ENCODE results near the gene PNPLA3. TPM values are rescaled to one million over a fixed set of nuclear protein-coding genes. Genes with fewer than 3 reads are reported as not detected.

The PNPLA3 gene
- total RNA-seq, 1 donor from 2014 or later: 2.5 TPM

DNA sequence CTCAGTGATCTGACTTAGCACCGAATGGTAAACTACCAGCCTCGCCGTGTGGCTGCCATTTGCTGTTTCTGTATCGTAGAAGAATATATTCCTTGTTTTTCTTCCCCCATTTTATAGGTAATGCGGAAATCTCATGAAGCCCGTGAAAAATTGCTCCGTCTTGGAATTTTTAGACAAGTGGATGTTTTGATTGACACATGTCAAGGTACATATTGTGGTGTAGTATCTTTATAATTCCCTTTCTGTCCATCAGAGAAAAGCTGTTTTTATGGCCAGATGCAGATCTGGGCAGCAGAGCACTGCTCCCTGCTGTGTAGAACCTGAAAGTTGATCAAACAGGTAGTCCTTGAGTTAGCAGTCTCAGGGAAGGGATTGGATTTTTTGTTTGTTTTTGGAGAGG lies 45.0 kb downstream of the PNPLA3 start:
- TF ChIP-seq, protein P1, sequence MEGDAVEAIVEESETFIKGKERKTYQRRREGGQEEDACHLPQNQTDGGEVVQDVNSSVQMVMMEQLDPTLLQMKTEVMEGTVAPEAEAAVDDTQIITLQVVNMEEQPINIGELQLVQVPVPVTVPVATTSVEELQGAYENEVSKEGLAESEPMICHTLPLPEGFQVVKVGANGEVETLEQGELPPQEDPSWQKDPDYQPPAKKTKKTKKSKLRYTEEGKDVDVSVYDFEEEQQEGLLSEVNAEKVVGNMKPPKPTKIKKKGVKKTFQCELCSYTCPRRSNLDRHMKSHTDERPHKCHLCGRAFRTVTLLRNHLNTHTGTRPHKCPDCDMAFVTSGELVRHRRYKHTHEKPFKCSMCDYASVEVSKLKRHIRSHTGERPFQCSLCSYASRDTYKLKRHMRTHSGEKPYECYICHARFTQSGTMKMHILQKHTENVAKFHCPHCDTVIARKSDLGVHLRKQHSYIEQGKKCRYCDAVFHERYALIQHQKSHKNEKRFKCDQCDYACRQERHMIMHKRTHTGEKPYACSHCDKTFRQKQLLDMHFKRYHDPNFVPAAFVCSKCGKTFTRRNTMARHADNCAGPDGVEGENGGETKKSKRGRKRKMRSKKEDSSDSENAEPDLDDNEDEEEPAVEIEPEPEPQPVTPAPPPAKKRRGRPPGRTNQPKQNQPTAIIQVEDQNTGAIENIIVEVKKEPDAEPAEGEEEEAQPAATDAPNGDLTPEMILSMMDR (IDR thresholded peaks at IDR 0.05): no peak
- DNase-seq (ENCODE audit: low spot score): no peak
- Mint-ChIP-seq H3K9me3 (ENCODE audit: low read depth) (no peaks in the 10 kb centered on the region), H3K4me3 (ENCODE audit: unreplicated experiment) (no peak overlapping the region), H3K4me1 (ENCODE audit: low read depth) (no peaks in the 10 kb centered on the region), H3K36me3 (ENCODE audit: low read depth) (peaks cover 47% of the 10 kb centered on the region), H3K27ac (ENCODE audit: unreplicated experiment) (no peak overlapping the region), H3K27me3 (ENCODE audit: low read depth) (no peaks in the 10 kb centered on the region)

DNA sequence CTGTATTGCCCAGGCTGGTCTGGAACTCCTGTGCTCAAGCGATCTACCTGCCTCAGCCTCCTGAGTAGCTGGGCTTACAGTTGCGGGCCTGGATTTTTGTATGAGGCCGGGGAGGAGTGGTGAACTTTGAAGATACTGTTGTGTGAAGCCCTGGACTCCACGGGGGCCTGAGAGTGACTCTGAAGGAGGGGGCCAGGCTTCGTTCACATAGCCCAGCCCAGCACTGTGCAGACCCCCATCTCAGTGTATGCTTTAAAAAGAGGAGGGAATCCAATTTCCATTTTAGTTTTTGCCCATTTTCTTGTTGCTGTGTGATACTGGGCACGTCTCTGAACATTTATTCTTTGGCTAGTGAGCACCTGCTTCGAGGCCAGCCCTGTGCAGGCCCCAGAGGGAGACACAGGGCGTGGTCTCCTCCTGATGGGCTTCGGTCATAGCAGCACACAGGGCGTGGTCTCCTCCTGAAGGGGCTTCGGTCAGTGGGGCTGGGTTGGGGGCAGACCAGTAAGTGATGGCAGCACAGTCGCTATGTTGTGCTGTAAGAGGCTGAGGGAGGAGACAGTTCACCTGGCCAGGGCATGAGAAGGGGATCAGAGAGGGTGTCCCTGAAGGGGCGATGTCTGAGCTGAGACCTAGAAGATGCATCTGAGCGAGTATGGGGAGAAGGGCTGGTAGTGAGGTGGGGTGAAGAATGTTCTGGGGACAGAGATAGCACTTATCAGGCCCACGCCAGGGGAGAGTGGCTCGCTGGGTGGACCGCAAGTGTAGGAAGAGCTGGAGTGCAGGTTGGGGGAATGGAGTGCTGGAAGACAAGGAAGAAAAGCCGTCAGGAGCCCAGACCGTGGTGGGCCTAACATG lies 45.6 kb downstream of the PNPLA3 start:
- H3K4me1 Mint-ChIP-seq (ENCODE audit: low read depth): no peaks in the 10 kb centered on the region
- H3K36me3 Mint-ChIP-seq (ENCODE audit: low read depth): peaks cover 48% of the 10 kb centered on the region
- no peak for DNase-seq (ENCODE audit: low spot score)
- no peaks in the 10 kb centered on the region for H3K27me3 Mint-ChIP-seq (ENCODE audit: low read depth)
- no peaks in the 10 kb centered on the region for H3K9me3 Mint-ChIP-seq (ENCODE audit: low read depth)
- TF ChIP-seq, protein P1 (IDR thresholded peaks at IDR 0.05): no peak
- no peak overlapping the region for H3K4me3 Mint-ChIP-seq (ENCODE audit: unreplicated experiment)
- H3K27ac Mint-ChIP-seq (ENCODE audit: unreplicated experiment): no peak overlapping the region

DNA sequence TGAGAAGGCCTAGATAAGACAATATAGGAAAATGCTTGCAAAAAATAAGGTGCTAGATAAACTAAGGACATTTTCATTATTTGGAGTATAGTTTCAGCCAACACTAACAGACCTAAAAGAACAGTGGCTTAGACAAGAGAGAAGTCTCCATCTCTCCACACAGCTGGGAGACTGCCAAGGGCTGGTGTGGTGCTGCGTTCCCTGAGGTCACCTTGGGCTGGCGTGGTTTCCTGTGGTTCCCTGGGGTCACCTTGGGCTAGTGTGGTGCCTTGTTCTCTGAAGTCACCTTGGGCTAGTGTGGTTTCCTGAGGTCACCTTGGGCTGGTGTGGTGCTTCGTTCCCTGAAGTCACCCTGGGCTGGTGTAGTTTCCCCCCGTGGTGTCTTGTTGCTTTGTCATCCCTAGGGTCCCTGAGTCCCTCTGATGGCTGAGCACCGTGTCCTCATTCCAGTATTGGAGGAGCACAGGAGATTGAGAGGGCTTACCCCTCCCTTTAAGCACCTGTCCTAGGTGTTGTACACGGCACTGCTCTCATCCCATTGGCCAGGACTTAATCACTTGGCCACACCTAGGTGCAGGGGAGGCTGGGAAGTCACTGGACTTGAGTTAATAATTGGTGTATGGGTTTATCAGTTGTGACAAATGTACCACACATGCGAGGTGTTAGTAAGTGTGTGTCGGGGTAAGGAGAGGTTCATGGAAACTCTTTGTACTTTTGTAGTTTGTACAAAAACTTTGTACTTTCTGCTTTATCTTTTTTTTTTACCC lies 46.6 kb downstream of the PNPLA3 start:
- TF ChIP-seq, protein P1 (IDR thresholded peaks at IDR 0.05): no peak
- Mint-ChIP-seq H3K27ac (ENCODE audit: unreplicated experiment) (no peak overlapping the region), H3K4me1 (ENCODE audit: low read depth) (no peaks in the 10 kb centered on the region), H3K27me3 (ENCODE audit: low read depth) (no peaks in the 10 kb centered on the region), H3K9me3 (ENCODE audit: low read depth) (no peaks in the 10 kb centered on the region), H3K36me3 (ENCODE audit: low read depth) (peaks cover 43% of the 10 kb centered on the region), H3K4me3 (ENCODE audit: unreplicated experiment) (no peak overlapping the region)
- DNase-seq (ENCODE audit: low spot score): no peak

DNA sequence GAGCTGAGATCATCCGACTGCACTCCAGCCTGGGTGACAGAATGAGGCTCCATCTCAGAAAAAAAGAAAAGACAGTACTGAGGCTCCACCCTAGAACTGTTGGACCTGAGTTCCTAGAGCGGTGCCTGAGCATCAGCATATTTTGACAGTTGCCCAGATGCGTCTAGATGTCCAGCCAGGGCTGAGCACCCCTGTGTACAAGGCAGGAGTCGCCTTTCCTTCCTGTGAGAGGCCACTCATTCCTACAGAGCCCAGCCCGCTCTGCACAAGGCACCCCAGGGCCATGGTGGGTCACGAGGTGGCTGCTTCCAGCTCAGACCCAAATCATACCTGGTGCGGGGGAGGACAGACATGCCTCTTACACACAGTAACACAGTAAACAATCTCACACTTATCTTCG lies 47.5 kb downstream of the PNPLA3 start:
- Mint-ChIP-seq H3K27ac (ENCODE audit: unreplicated experiment) (no peak overlapping the region), H3K4me1 (ENCODE audit: low read depth) (no peaks in the 10 kb centered on the region), H3K36me3 (ENCODE audit: low read depth) (peaks cover 45% of the 10 kb centered on the region), H3K9me3 (ENCODE audit: low read depth) (no peaks in the 10 kb centered on the region), H3K27me3 (ENCODE audit: low read depth) (no peaks in the 10 kb centered on the region), H3K4me3 (ENCODE audit: unreplicated experiment) (no peak overlapping the region)
- DNase-seq (ENCODE audit: low spot score): no peak
- TF ChIP-seq, protein P1 (IDR thresholded peaks at IDR 0.05): no peak

DNA sequence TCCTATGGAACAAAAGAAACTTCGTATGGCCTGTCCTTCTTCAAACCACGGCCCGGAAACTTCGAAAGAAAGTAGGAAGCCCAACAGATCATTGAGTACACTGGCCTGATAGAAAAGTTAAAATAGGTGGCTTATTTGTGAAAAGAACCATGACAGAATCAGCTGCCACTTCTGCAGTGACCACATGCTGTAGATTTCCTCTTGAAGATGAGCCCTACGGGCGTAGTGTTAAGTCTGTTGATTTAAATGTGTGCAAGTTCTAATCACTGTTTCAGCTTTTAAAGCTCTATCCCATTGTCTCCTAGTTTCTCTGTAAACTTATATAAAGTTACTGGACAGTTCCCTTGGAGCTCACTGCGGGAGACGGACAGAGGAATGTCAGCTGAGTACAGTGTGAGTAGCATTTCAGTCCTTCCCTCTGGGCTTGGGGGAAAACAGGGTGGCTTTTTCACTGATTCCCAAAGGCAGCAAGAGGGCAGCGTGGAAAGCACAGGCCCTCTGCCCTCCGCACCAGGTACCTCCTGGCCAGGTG lies 49.4 kb downstream of the PNPLA3 start:
- no peaks in the 10 kb centered on the region for H3K4me1 Mint-ChIP-seq (ENCODE audit: low read depth)
- H3K27me3 Mint-ChIP-seq (ENCODE audit: low read depth): no peaks in the 10 kb centered on the region
- H3K27ac Mint-ChIP-seq (ENCODE audit: unreplicated experiment): no peak overlapping the region
- peaks cover 36% of the 10 kb centered on the region for H3K36me3 Mint-ChIP-seq (ENCODE audit: low read depth)
- no peak overlapping the region for H3K4me3 Mint-ChIP-seq (ENCODE audit: unreplicated experiment)
- DNase-seq (ENCODE audit: low spot score): no peak
- no peaks in the 10 kb centered on the region for H3K9me3 Mint-ChIP-seq (ENCODE audit: low read depth)
- TF ChIP-seq, protein P1 (IDR thresholded peaks at IDR 0.05): no peak

All from chondrocyte (in vitro differentiated cells).